Tibial nerve (tissue), 4 donors: ENCODE results near the gene SLC5A10.

Source experiments
- EP300 ChIP-seq, 2 donors: sonication (generic); formaldehyde crosslinking; IDR thresholded peaks; one replicate each; pipeline ENCODE4 v1.6.1; 2017; ENCODE audit warnings: antibody characterized with exemption in 2 of 2, mild to moderate bottlenecking in 1 of 2
- POLR2A ChIP-seq, 2 donors: fragments of 450-650 bp; IDR thresholded peaks; one replicate each; pipeline ENCODE4 v1.6.1; 2017; ENCODE audit warnings: antibody characterized with exemption in 2 of 2, mild to moderate bottlenecking in 2 of 2, moderate library complexity in 2 of 2
- TF ChIP-seq, protein P1 (sequence below), 5 experiments: fragments of 200-600 bp in 3 of 5; fragments of 450-650 bp in 2 of 5; sonication (generic) in 3 of 5; IDR thresholded peaks; one replicate each; pipeline ENCODE4 v1.5.1; 2016 to 2019; ENCODE audit warnings: antibody characterized with exemption in 5 of 5, mild to moderate bottlenecking in 3 of 5, moderate library complexity in 2 of 5

GRCh38 chr17:18984273-18985114 lies 32.5 kb downstream of the SLC5A10 start:
- TF ChIP-seq, protein P1, sequence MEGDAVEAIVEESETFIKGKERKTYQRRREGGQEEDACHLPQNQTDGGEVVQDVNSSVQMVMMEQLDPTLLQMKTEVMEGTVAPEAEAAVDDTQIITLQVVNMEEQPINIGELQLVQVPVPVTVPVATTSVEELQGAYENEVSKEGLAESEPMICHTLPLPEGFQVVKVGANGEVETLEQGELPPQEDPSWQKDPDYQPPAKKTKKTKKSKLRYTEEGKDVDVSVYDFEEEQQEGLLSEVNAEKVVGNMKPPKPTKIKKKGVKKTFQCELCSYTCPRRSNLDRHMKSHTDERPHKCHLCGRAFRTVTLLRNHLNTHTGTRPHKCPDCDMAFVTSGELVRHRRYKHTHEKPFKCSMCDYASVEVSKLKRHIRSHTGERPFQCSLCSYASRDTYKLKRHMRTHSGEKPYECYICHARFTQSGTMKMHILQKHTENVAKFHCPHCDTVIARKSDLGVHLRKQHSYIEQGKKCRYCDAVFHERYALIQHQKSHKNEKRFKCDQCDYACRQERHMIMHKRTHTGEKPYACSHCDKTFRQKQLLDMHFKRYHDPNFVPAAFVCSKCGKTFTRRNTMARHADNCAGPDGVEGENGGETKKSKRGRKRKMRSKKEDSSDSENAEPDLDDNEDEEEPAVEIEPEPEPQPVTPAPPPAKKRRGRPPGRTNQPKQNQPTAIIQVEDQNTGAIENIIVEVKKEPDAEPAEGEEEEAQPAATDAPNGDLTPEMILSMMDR (IDR thresholded peaks at IDR 0.05) = no peak
- TF ChIP-seq EP300 (IDR thresholded peaks at IDR 0.05) (no peak), POLR2A (IDR thresholded peaks at IDR 0.05) (no peak)
